Upper lobe of left lung (tissue), 4 donors: ENCODE data around the gene AADACL4.

Experiments used
- CTCF ChIP-seq, 6 experiments: fragments of 450-650 bp in 4 of 6; fragments of 200-600 bp in 2 of 6; sonication (generic) in 2 of 6; IDR thresholded peaks; one replicate each; pipeline ENCODE4 v1.5.1; 2016 to 2019; ENCODE audit warnings: antibody characterized with exemption in 6 of 6
- EP300 ChIP-seq, 4 donors: sonication (generic); formaldehyde crosslinking; IDR thresholded peaks; one replicate each; pipeline ENCODE4 v1.5.1; 2017; ENCODE audit warnings: antibody characterized with exemption in 4 of 4, control low read depth in 2 of 4
- POLR2A ChIP-seq, 4 donors: fragments of 450-650 bp; IDR thresholded peaks; one replicate each; pipeline ENCODE4 v1.5.1; 2016 to 2017; ENCODE audit warnings: antibody characterized with exemption in 4 of 4, mild to moderate bottlenecking in 2 of 4
- POLR2AphosphoS5 ChIP-seq, 2 donors: sonication (generic); formaldehyde crosslinking; IDR thresholded peaks; one replicate each; pipeline ENCODE4 v1.5.1; 2017; ENCODE audit warnings: antibody characterized with exemption in 2 of 2

GRCh38 chr1:12678350-12678749, 34.5 kb downstream of the AADACL4 start:
- TF ChIP-seq CTCF (IDR thresholded peaks at IDR 0.05) (no peak), POLR2A (IDR thresholded peaks at IDR 0.05) (no peak), POLR2AphosphoS5 (IDR thresholded peaks at IDR 0.05) (no peak), EP300 (IDR thresholded peaks at IDR 0.05) (no peak)
